Naive B cell (primary cell): ENCODE measurements around the gene PPP6R3. TPM values are rescaled to one million over a fixed set of nuclear protein-coding genes. Genes with fewer than 3 reads are reported as not detected.
"Not testable (repeated sequence)": the region's sequence is repeated elsewhere in the genome, so short reads cannot be mapped to it uniquely, and the experiment has no call there.

Experiments used
- ATAC-seq, 2 donors: fragments of 150-1000 bp; cut with Tn5 transposase; 2 replicates each; pipeline ENCODE4 v1.10.0; 2021; ENCODE audit warnings: low read depth in 2 of 2, mild to moderate bottlenecking in 2 of 2, moderate library complexity in 2 of 2
- DNase-seq: peaks from one replicate; pipeline ENCODE4 v3.0.0; 2022
- H3K27ac Mint-ChIP-seq, 6 donors: one replicate each; pipeline ENCODE4 v1.8.0; 2020 to 2022; ENCODE audit warnings: mild to moderate bottlenecking in 6 of 6, mixed read lengths in 6 of 6, moderate library complexity in 5 of 6, inconsistent platforms in 2 of 6
- H3K27me3 Mint-ChIP-seq, 3 donors: one replicate each; pipeline ENCODE4 v1.8.0; 2021 to 2022; ENCODE audit warnings: mixed read lengths in 3 of 3, mild to moderate bottlenecking in 1 of 3
- H3K36me3 Mint-ChIP-seq, 2 donors: one replicate each; pipeline ENCODE4 v1.8.0; 2020 to 2022; ENCODE audit warnings: mixed read lengths in 2 of 2, inconsistent platforms in 1 of 2, mild to moderate bottlenecking in 1 of 2
- H3K4me1 Mint-ChIP-seq, 3 donors: one replicate each; pipeline ENCODE4 v1.8.0; 2020 to 2022; ENCODE audit warnings: mixed read lengths in 3 of 3, inconsistent platforms in 1 of 3, mild to moderate bottlenecking in 1 of 3, moderate library complexity in 1 of 3
- H3K4me3 Mint-ChIP-seq, 8 donors: one replicate each; pipeline ENCODE4 v1.8.0; 2020 to 2022; ENCODE audit warnings: mild to moderate bottlenecking in 8 of 8, mixed read lengths in 8 of 8, moderate library complexity in 8 of 8, inconsistent platforms in 2 of 8
- H3K9me3 Mint-ChIP-seq, 7 donors: one replicate each; pipeline ENCODE4 v1.8.0; 2020 to 2022; ENCODE audit warnings: mixed read lengths in 7 of 7, mild to moderate bottlenecking in 5 of 7, inconsistent platforms in 2 of 7, moderate library complexity in 1 of 7
- polyA plus RNA-seq, 6 donors: library from polyadenylated mRNA; unstranded; fragments of 300-500 nt; fragmentation: Illumina TruSeq; gene quantifications; one replicate each; pipeline ENCODE4 v1.2.3, GENCODE V29; 2021; ENCODE audit warnings: low read depth in 6 of 6

The PPP6R3 gene
- polyA plus RNA-seq, 6 donors from 2014 or later: 32.0 to 71.1 (median 53.4) TPM

- peak overlapping the region in 1 of 8 donors; percentile 37 for H3K4me3 Mint-ChIP-seq
- H3K4me1 Mint-ChIP-seq: peaks cover 20 to 32% (median 26%) of the 10 kb centered on the region in 3 donors
Measured at GRCh38 chr11:68533945-68534344, 73.4 kb downstream of the PPP6R3 start.

GRCh38 chr11:68535098-68535497 lies 74.5 kb downstream of the PPP6R3 start:
- Mint-ChIP-seq H3K4me1 (peaks cover 26 to 34% (median 29%) of the 10 kb centered on the region in 3 donors), H3K27ac (peak overlapping the region in 3 of 6 donors; percentile 47 to 94 (median 74)), H3K27me3 (no peaks in the 10 kb centered on the region), H3K9me3 (no peaks in the 10 kb centered on the region), H3K36me3 (peaks cover 8 to 12% of the 10 kb centered on the region in 2 donors), H3K4me3 (no peak overlapping the region)
- DNase-seq (no peak), ATAC-seq (no peak)

More at GRCh38 chr11:68533945-68534344, 73.4 kb downstream of the PPP6R3 start:
- no peak for DNase-seq
- no peaks in the 10 kb centered on the region for H3K9me3 Mint-ChIP-seq
- peak overlapping the region in 2 of 6 donors; percentile 10 to 87 for H3K27ac Mint-ChIP-seq
- H3K36me3 Mint-ChIP-seq: peaks cover 0 to 12% of the 10 kb centered on the region in 2 donors
- no peaks in the 10 kb centered on the region for H3K27me3 Mint-ChIP-seq
- ATAC-seq: no peak

- H3K36me3 Mint-ChIP-seq: peaks cover 12 to 23% of the 10 kb centered on the region in 2 donors
- no peaks in the 10 kb centered on the region for H3K27me3 Mint-ChIP-seq
- H3K27ac Mint-ChIP-seq: peak overlapping the region in 4 of 6 donors; percentile 5 to 94 (median 16)
- H3K4me1 Mint-ChIP-seq: peaks cover 32 to 47% (median 33%) of the 10 kb centered on the region in 3 donors
- no peak for DNase-seq
- H3K4me3 Mint-ChIP-seq: no peak overlapping the region
- no peak for ATAC-seq
- no peaks in the 10 kb centered on the region for H3K9me3 Mint-ChIP-seq
Measured at GRCh38 chr11:68536706-68537105, 76.2 kb downstream of the PPP6R3 start.

DNA sequence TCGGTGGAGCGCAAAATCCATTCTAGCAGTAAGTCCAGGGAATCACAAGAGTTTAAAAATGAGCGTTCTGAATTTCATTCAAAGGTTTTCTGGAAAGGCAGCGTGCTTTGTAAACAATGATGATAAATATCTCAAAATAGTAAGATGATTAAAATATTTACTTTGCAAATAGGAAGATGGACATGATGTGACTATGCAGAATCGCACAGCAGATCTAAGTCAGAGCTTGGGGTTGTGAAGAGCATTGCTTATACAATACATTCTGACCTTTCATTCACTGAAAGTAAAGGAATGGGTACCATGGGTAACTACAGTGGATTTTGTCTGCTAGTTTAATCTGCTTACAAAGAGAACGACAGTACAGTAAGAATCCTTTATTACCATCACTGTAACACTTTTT lies 77.5 kb downstream of the PPP6R3 start:
- H3K27me3 Mint-ChIP-seq: no peaks in the 10 kb centered on the region
- H3K4me3 Mint-ChIP-seq: no peak overlapping the region
- DNase-seq: no peak
- H3K9me3 Mint-ChIP-seq: no peaks in the 10 kb centered on the region
- H3K36me3 Mint-ChIP-seq: peaks cover 12 to 27% of the 10 kb centered on the region in 2 donors
- ATAC-seq: no peak
- no peak overlapping the region for H3K27ac Mint-ChIP-seq
- peaks cover 37 to 51% (median 38%) of the 10 kb centered on the region in 3 donors for H3K4me1 Mint-ChIP-seq

GRCh38 chr11:68539395-68539794 lies 78.8 kb downstream of the PPP6R3 start:
- H3K4me3 Mint-ChIP-seq: no peak overlapping the region
- H3K9me3 Mint-ChIP-seq: no peaks in the 10 kb centered on the region
- ATAC-seq: no peak
- peaks cover 31 to 51% (median 33%) of the 10 kb centered on the region in 3 donors for H3K4me1 Mint-ChIP-seq
- no peaks in the 10 kb centered on the region for H3K27me3 Mint-ChIP-seq
- peak overlapping the region in 4 of 6 donors; percentile 47 to 84 (median 56) for H3K27ac Mint-ChIP-seq
- no peak for DNase-seq
- peaks cover 16 to 27% of the 10 kb centered on the region in 2 donors for H3K36me3 Mint-ChIP-seq

- not testable (repeated sequence) for H3K9me3 Mint-ChIP-seq, H3K27ac Mint-ChIP-seq, ATAC-seq, H3K27me3 Mint-ChIP-seq, DNase-seq, H3K4me3 Mint-ChIP-seq
- peaks cover 20 to 27% of the 10 kb centered on the region in 2 donors for H3K36me3 Mint-ChIP-seq
- peaks cover 28 to 45% (median 30%) of the 10 kb centered on the region in 3 donors for H3K4me1 Mint-ChIP-seq
Measured at GRCh38 chr11:68540504-68540903, 80.0 kb downstream of the PPP6R3 start.

DNA sequence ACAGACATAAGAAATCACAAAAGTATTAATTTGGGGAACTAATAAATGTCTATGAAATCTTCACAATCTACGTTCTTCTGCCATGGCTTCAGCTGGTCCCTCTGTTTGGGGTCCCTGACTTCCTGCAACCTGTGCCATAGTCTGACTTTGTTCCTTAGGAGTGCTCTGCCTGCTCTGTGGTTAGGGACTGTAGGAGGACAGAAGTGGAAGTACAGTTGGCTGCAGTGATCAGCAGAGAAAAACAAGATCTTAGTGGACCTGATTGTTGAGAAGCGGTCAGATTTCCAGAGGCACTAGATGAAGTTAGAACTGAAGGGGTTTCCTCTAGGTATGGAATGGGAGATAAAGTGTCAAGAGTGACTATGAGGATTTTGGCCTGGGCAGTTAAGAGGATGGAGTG lies 80.6 kb downstream of the PPP6R3 start:
- Mint-ChIP-seq H3K36me3 (peaks cover 20 to 27% of the 10 kb centered on the region in 2 donors), H3K4me3 (no peak overlapping the region), H3K27me3 (no peaks in the 10 kb centered on the region), H3K27ac (peak overlapping the region in 4 of 6 donors; percentile 11 to 92 (median 39)), H3K4me1 (peaks cover 28 to 41% (median 29%) of the 10 kb centered on the region in 3 donors), H3K9me3 (no peaks in the 10 kb centered on the region)
- ATAC-seq (no peak), DNase-seq (no peak)

- Mint-ChIP-seq H3K4me1 (peaks cover 23 to 32% (median 28%) of the 10 kb centered on the region in 3 donors), H3K27ac (peak overlapping the region in 2 of 6 donors; percentile 46 to 89), H3K27me3 (no peaks in the 10 kb centered on the region), H3K36me3 (peaks cover 15 to 27% of the 10 kb centered on the region in 2 donors), H3K4me3 (no peak overlapping the region), H3K9me3 (no peaks in the 10 kb centered on the region)
- DNase-seq (no peak), ATAC-seq (no peak)
Measured at GRCh38 chr11:68541991-68542390, 81.4 kb downstream of the PPP6R3 start.

GRCh38 chr11:68542617-68543016 lies 82.1 kb downstream of the PPP6R3 start:
- H3K4me3 Mint-ChIP-seq: no peak overlapping the region
- no peak for DNase-seq
- H3K4me1 Mint-ChIP-seq: peaks cover 23 to 39% (median 28%) of the 10 kb centered on the region in 3 donors
- no peak for ATAC-seq
- H3K27ac Mint-ChIP-seq: no peak overlapping the region
- no peaks in the 10 kb centered on the region for H3K27me3 Mint-ChIP-seq
- H3K9me3 Mint-ChIP-seq: no peaks in the 10 kb centered on the region
- H3K36me3 Mint-ChIP-seq: peaks cover 13 to 31% of the 10 kb centered on the region in 2 donors

DNA sequence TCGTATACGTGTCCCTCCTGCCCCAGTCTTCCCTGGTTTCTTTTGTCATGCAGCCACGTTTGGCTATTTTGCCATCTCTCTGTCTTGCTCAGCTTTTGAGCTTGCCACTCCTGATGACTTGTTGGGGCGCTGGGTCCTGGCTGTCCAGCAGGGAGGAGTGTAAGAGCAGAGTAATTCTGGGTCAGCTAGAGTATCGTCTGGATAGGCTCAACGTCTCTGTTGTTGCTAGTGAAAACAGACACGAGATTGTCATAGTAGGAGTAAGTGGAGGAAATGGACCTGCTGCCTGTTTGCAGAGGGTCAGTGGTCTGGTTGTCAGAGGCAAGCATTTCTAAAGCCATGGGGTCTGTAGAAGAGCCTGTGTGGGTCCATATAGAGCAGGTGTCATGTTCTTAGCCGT lies 83.0 kb downstream of the PPP6R3 start:
- no peaks in the 10 kb centered on the region for H3K27me3 Mint-ChIP-seq
- no peak for DNase-seq
- H3K4me1 Mint-ChIP-seq: peaks cover 29 to 48% (median 35%) of the 10 kb centered on the region in 3 donors
- H3K27ac Mint-ChIP-seq: peak overlapping the region in 1 of 6 donors; percentile 35
- peak overlapping the region in 1 of 8 donors; percentile 34 for H3K4me3 Mint-ChIP-seq
- no peak for ATAC-seq
- H3K9me3 Mint-ChIP-seq: no peaks in the 10 kb centered on the region
- peaks cover 9 to 41% of the 10 kb centered on the region in 2 donors for H3K36me3 Mint-ChIP-seq

DNA sequence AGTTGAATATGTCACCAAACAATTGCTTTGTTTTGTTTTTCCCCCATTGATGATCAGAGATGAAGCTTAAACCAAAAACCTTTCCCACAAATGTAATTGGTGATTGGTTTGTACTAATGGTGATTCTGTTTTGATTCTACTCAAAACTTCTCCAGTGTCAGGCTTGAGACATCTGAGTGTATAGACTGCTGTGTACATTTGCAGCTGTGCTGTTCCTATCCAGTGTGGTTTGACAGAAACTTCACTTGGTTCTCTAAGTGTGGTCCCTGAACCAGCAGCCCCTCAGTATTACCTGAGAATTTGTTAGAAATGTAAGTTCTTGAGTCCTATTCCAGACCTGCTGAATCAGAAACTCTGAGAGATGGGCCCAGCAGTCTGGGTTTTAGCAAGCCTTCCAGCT lies 84.8 kb downstream of the PPP6R3 start:
- Mint-ChIP-seq H3K4me1 (peaks cover 38 to 55% (median 39%) of the 10 kb centered on the region in 3 donors), H3K27ac (no peak overlapping the region), H3K27me3 (no peaks in the 10 kb centered on the region), H3K4me3 (no peak overlapping the region), H3K36me3 (peaks cover 9 to 38% of the 10 kb centered on the region in 2 donors), H3K9me3 (no peaks in the 10 kb centered on the region)
- DNase-seq: no peak
- ATAC-seq: no peak

GRCh38 chr11:68545796-68546195 lies 85.2 kb downstream of the PPP6R3 start:
- Mint-ChIP-seq H3K27me3 (no peaks in the 10 kb centered on the region), H3K9me3 (no peaks in the 10 kb centered on the region), H3K4me1 (peaks cover 40 to 57% (median 43%) of the 10 kb centered on the region in 3 donors), H3K27ac (no peak overlapping the region), H3K36me3 (peaks cover 9 to 39% of the 10 kb centered on the region in 2 donors), H3K4me3 (no peak overlapping the region)
- ATAC-seq: no peak
- DNase-seq: no peak

DNA sequence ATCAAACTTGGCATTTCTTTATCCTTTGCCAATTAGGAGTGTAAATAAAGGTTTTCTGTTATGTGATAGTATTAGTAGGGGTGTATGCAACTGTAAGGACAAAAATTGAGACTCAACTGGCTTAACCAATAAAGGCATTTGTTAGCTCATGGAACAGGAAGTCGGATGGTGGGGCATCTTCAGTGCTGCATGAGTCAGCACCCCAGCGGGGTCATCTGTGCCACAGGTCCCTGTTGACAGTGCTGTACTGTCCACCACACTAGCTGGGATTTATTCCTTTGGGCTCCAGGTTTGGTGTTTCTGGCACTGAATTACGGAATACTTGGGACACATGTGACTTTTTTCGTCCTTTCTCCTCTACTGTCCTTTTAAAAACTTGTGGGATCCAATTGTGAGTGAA lies 86.0 kb downstream of the PPP6R3 start:
- H3K36me3 Mint-ChIP-seq: peaks cover 12 to 34% of the 10 kb centered on the region in 2 donors

DNA sequence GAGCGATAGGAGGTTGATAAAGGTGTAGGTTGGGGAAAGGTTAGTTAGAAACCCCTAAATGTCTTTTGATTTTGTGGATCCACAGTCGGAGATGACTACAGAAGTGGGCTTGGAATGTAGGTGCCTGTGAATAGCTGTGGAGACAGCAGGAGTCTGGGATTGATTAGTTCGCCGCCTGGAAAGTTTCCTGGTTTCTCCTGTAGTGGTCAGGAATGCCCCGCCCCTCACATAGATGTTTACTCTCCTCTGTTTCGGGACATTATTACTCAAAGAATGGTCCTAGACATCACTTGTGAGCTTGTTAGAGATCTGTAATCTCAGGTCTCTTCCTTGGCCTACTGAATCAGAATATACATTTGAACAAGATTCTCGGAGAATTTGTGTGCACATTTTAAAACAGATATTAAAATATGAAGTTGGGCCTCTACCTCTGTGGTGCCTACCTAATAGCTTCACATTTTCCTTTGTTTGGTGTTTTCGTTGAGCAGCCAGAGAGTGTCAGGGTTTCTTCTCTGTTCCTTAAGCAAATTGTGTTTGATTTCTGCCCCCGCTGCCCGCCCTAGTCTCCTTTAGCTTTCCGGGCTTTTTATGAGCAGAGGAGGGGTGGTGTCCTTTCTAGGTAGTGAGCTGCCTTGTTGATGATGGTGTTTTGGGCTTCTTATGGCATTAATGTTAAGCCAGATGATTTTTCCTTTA lies 89.4 kb downstream of the PPP6R3 start:
- Mint-ChIP-seq H3K36me3 (peaks cover 11 to 46% of the 10 kb centered on the region in 2 donors), H3K4me3 (peak overlapping the region in 3 of 8 donors; percentile 22 to 50 (median 46))

More for the DNA sequence above, 86.0 kb downstream of the PPP6R3 start:
- Mint-ChIP-seq H3K27ac (peak overlapping the region in 2 of 6 donors; percentile 31 to 56), H3K4me1 (peaks cover 38 to 53% (median 39%) of the 10 kb centered on the region in 3 donors), H3K4me3 (no peak overlapping the region), H3K27me3 (no peaks in the 10 kb centered on the region), H3K9me3 (no peaks in the 10 kb centered on the region)
- ATAC-seq (no peak), DNase-seq (no peak)

More for the DNA sequence above, 89.4 kb downstream of the PPP6R3 start:
- no peak for ATAC-seq
- peak overlapping the region; percentile 38 to 85 (median 60) for H3K27ac Mint-ChIP-seq
- DNase-seq: no peak
- no peaks in the 10 kb centered on the region for H3K27me3 Mint-ChIP-seq
- no peaks in the 10 kb centered on the region for H3K9me3 Mint-ChIP-seq
- H3K4me1 Mint-ChIP-seq: peaks cover 30 to 41% (median 37%) of the 10 kb centered on the region in 3 donors
